Activated T-cell treated with anti-CD3 and anti-CD28 coated beads, Interleukin-2, amount 50 U/mL, for 72 hours (primary cell): ENCODE measurements around the gene KCNQ2. TPM values are rescaled to one million over a fixed set of nuclear protein-coding genes. Genes with fewer than 3 reads are reported as not detected.

Experiments used
- ATAC-seq, 2 donors: fragments of 150-1000 bp; cut with Tn5 transposase; replicated peaks in 1 of 2; 2 replicates each; pipeline ENCODE4 v1.10.0; 2021; ENCODE audit warnings: moderate library complexity in 2 of 2, mild to moderate bottlenecking in 1 of 2
- DNase-seq, 2 donors: peaks; one replicate each; pipeline ENCODE4 v3.0.0; 2021 to 2022; ENCODE audit warnings: mixed read lengths in 1 of 2
- H3K27ac Mint-ChIP-seq: one replicate; pipeline ENCODE4 v1.8.0; 2022; ENCODE audit warnings: mild to moderate bottlenecking, moderate library complexity, mixed read lengths
- H3K27me3 Mint-ChIP-seq: one replicate; pipeline ENCODE4 v1.8.0; 2022; ENCODE audit warnings: low read depth, mixed read lengths
- H3K36me3 Mint-ChIP-seq, 2 donors: one replicate each; pipeline ENCODE4 v1.8.0; 2022; ENCODE audit warnings: mixed read lengths in 2 of 2, mild to moderate bottlenecking in 1 of 2; ENCODE audit not compliant: insufficient read depth in 2 of 2
- H3K4me1 Mint-ChIP-seq: one replicate; pipeline ENCODE4 v1.8.0; 2022; ENCODE audit warnings: low read depth, mixed read lengths
- H3K4me3 Mint-ChIP-seq, 2 donors: one replicate each; pipeline ENCODE4 v1.8.0; 2022; ENCODE audit warnings: mild to moderate bottlenecking in 2 of 2, mixed read lengths in 2 of 2, moderate library complexity in 2 of 2
- H3K9me3 Mint-ChIP-seq, 2 donors: one replicate each; pipeline ENCODE4 v1.8.0; 2022; ENCODE audit warnings: mixed read lengths in 2 of 2
- total RNA-seq, 2 donors: library from RNA; stranded (reverse); gene quantifications; one replicate each; pipeline ENCODE4 v1.2.3, GENCODE V29; 2022

The KCNQ2 gene
- total RNA-seq, 2 donors from 2014 or later = 0.44 to 0.65 TPM

GRCh38 chr20:63370618-63371187, 101.8 kb downstream of the KCNQ2 start:
- H3K9me3 Mint-ChIP-seq = no peaks in the 10 kb centered on the region
- H3K4me3 Mint-ChIP-seq = no peak overlapping the region
- ATAC-seq = no peak
- no peak overlapping the region for H3K27ac Mint-ChIP-seq
- no peaks in the 10 kb centered on the region for H3K4me1 Mint-ChIP-seq
- H3K36me3 Mint-ChIP-seq = no peaks in the 10 kb centered on the region
- H3K27me3 Mint-ChIP-seq = no peaks in the 10 kb centered on the region
- no peak for DNase-seq

- DNase-seq (no peak), ATAC-seq (no peak)
- Mint-ChIP-seq H3K9me3 (no peaks in the 10 kb centered on the region), H3K4me1 (no peaks in the 10 kb centered on the region), H3K27ac (no peak overlapping the region), H3K36me3 (no peaks in the 10 kb centered on the region), H3K27me3 (no peaks in the 10 kb centered on the region), H3K4me3 (no peak overlapping the region)
Measured at GRCh38 chr20:63369724-63370617, 102.5 kb downstream of the KCNQ2 start.

- no peaks in the 10 kb centered on the region for H3K36me3 Mint-ChIP-seq
- ATAC-seq (no peak), DNase-seq (no peak)
- H3K27ac Mint-ChIP-seq = no peak overlapping the region
- H3K27me3 Mint-ChIP-seq = no peaks in the 10 kb centered on the region
- H3K9me3 Mint-ChIP-seq = no peaks in the 10 kb centered on the region
- H3K4me3 Mint-ChIP-seq = no peak overlapping the region
- no peaks in the 10 kb centered on the region for H3K4me1 Mint-ChIP-seq
Measured at GRCh38 chr20:63369024-63369530, 103.4 kb downstream of the KCNQ2 start.

- H3K27me3 Mint-ChIP-seq = no peaks in the 10 kb centered on the region
- H3K36me3 Mint-ChIP-seq = no peaks in the 10 kb centered on the region
- DNase-seq (no peak), ATAC-seq (no peak)
- no peaks in the 10 kb centered on the region for H3K9me3 Mint-ChIP-seq
- H3K4me1 Mint-ChIP-seq = no peaks in the 10 kb centered on the region
- H3K4me3 Mint-ChIP-seq = no peak overlapping the region
- no peak overlapping the region for H3K27ac Mint-ChIP-seq
Measured at GRCh38 chr20:63368151-63368550, 104.3 kb downstream of the KCNQ2 start.

GRCh38 chr20:63367446-63368055, 104.9 kb downstream of the KCNQ2 start:
- Mint-ChIP-seq H3K27me3 (peaks cover 6% of the 10 kb centered on the region), H3K4me1 (peaks cover 2% of the 10 kb centered on the region), H3K27ac (no peak overlapping the region), H3K4me3 (no peak overlapping the region), H3K9me3 (no peaks in the 10 kb centered on the region), H3K36me3 (no peaks in the 10 kb centered on the region)
- no peak for DNase-seq
- no peak for ATAC-seq

- ATAC-seq (no peak), DNase-seq (no peak)
- H3K4me1 Mint-ChIP-seq = peaks cover 6% of the 10 kb centered on the region
- peaks cover 11% of the 10 kb centered on the region for H3K27me3 Mint-ChIP-seq
- H3K9me3 Mint-ChIP-seq = no peaks in the 10 kb centered on the region
- H3K36me3 Mint-ChIP-seq = no peaks in the 10 kb centered on the region
- H3K27ac Mint-ChIP-seq = no peak overlapping the region
- no peak overlapping the region for H3K4me3 Mint-ChIP-seq
Measured at GRCh38 chr20:63366390-63367365, 105.8 kb downstream of the KCNQ2 start.

GRCh38 chr20:63365601-63366389, 106.7 kb downstream of the KCNQ2 start:
- ATAC-seq (no peak), DNase-seq (no peak)
- Mint-ChIP-seq H3K4me1 (peaks cover 6% of the 10 kb centered on the region), H3K27ac (no peak overlapping the region), H3K9me3 (no peaks in the 10 kb centered on the region), H3K4me3 (no peak overlapping the region), H3K27me3 (peaks cover 11% of the 10 kb centered on the region), H3K36me3 (no peaks in the 10 kb centered on the region)

GRCh38 chr20:63364801-63365585, 107.5 kb downstream of the KCNQ2 start:
- Mint-ChIP-seq H3K36me3 (no peaks in the 10 kb centered on the region), H3K27me3 (peaks cover 11% of the 10 kb centered on the region)

GRCh38 chr20:63363981-63364561, 108.4 kb downstream of the KCNQ2 start:
- Mint-ChIP-seq H3K4me3 (no peak overlapping the region), H3K4me1 (peaks cover 6% of the 10 kb centered on the region), H3K27ac (no peak overlapping the region), H3K27me3 (peaks cover 11% of the 10 kb centered on the region), H3K9me3 (no peaks in the 10 kb centered on the region), H3K36me3 (no peaks in the 10 kb centered on the region)
- DNase-seq (no peak), ATAC-seq (no peak)

More at GRCh38 chr20:63364801-63365585, 107.5 kb downstream of the KCNQ2 start:
- Mint-ChIP-seq H3K4me1 (peaks cover 6% of the 10 kb centered on the region), H3K4me3 (no peak overlapping the region), H3K9me3 (no peaks in the 10 kb centered on the region), H3K27ac (no peak overlapping the region)
- no peak for DNase-seq
- no peak for ATAC-seq

GRCh38 chr20:63363013-63363957, 109.2 kb downstream of the KCNQ2 start:
- DNase-seq (no peak), ATAC-seq (no peak)
- H3K27me3 Mint-ChIP-seq = peaks cover 11% of the 10 kb centered on the region
- H3K4me1 Mint-ChIP-seq = peaks cover 6% of the 10 kb centered on the region
- no peaks in the 10 kb centered on the region for H3K9me3 Mint-ChIP-seq
- H3K4me3 Mint-ChIP-seq = no peak overlapping the region
- H3K36me3 Mint-ChIP-seq = no peaks in the 10 kb centered on the region
- no peak overlapping the region for H3K27ac Mint-ChIP-seq
